ENCODE data around the gene CXCL12.

- TF ChIP-seq CTCF (IDR thresholded peaks at IDR 0.05; ENCODE audit: poor library complexity, severe bottlenecking): no peak
- TF ChIP-seq POLR2AphosphoS5 (IDR thresholded peaks at IDR 0.05): no peak
- TF ChIP-seq TAF1 (IDR thresholded peaks at IDR 0.05; ENCODE audit: low read depth): no peak
These were observed 47.8 kb downstream of the CXCL12 start for GRCh38 chr10:44337081-44337480.
